Neutrophil (primary cell): Measurements from ENCODE around the gene EIF2B1.
A peak's percentile ranks its signal among the peaks of the same experiment; 100 is the strongest.

Experiments
- H3K27ac ChIP-seq: fragments of 200-600 bp; sonication (generic); 2 replicates; pipeline ENCODE4 v1.5.1; 2016; ENCODE audit warnings: mild to moderate bottlenecking, moderate library complexity
- H3K27me3 ChIP-seq: fragments of 200-600 bp; sonication (generic); 2 replicates; pipeline ENCODE4 v1.6.0; 2016; ENCODE audit warnings: mild to moderate bottlenecking
- H3K36me3 ChIP-seq: fragments of 200-600 bp; sonication (generic); 2 replicates; pipeline ENCODE4 v1.5.1; 2017
- H3K4me1 ChIP-seq, 2 experiments: fragments of 200-600 bp in 1 of 2; sonication (generic) in 1 of 2; 1 replicate in 1 of 2; 2 replicates in 1 of 2; pipeline versions ENCODE4 v1.5.1 to v1.6.1; 2013 to 2016; ENCODE audit warnings: low read depth in 1 of 2, low read length in 1 of 2, mild to moderate bottlenecking in 1 of 2, moderate library complexity in 1 of 2; ENCODE audit not compliant: control insufficient read depth in 1 of 2, insufficient read depth in 1 of 2
- H3K4me3 ChIP-seq, 2 experiments: fragments of 200-600 bp in 1 of 2; sonication (generic) in 1 of 2; 1 replicate in 1 of 2; 2 replicates in 1 of 2; pipeline ENCODE4 v1.5.1; 2013 to 2016; ENCODE audit warnings: low read depth in 1 of 2, low read length in 1 of 2, mild to moderate bottlenecking in 1 of 2, moderate library complexity in 1 of 2
- H3K9me3 ChIP-seq: fragments of 200-600 bp; sonication (generic); 2 replicates; pipeline ENCODE4 v1.5.1; 2016
- CTCF ChIP-seq: fragments of 200-600 bp; sonication (generic); IDR thresholded peaks from 2 replicates; pipeline ENCODE4 v1.5.1; 2016; ENCODE audit warnings: antibody characterized with exemption

The EIF2B1 gene

DNA sequence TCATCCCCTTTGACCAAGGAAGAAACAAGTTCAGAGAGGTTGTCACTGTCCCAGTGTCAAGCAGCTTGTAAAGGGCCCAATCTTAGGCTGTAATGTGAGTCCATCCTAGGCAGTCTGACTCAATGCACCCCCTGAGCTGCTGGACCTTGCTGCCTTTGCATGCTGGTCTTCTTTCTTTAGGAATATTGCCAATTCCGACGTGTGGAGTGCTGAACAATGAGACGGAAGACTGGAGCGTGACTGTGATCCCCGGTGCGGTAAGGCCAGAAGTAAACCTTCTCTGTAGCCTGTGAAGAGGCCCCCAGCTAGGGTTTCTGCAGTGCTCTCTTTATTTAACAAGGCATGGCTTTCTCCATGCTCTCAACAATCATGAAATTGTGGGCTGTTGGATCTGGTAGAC, 38.4 kb upstream of the EIF2B1 start:
- H3K4me3 ChIP-seq, result peak overlapping the region; percentile 70 to 84
- H3K27ac ChIP-seq, result no peak overlapping the region
- no peaks in the 10 kb centered on the region for H3K36me3 ChIP-seq
- peaks cover 5 to 13% of the 10 kb centered on the region in 2 experiments for H3K4me1 ChIP-seq
- peaks cover 7% of the 10 kb centered on the region for H3K27me3 ChIP-seq
- no peaks in the 10 kb centered on the region for H3K9me3 ChIP-seq
- no peak for TF ChIP-seq CTCF

DNA sequence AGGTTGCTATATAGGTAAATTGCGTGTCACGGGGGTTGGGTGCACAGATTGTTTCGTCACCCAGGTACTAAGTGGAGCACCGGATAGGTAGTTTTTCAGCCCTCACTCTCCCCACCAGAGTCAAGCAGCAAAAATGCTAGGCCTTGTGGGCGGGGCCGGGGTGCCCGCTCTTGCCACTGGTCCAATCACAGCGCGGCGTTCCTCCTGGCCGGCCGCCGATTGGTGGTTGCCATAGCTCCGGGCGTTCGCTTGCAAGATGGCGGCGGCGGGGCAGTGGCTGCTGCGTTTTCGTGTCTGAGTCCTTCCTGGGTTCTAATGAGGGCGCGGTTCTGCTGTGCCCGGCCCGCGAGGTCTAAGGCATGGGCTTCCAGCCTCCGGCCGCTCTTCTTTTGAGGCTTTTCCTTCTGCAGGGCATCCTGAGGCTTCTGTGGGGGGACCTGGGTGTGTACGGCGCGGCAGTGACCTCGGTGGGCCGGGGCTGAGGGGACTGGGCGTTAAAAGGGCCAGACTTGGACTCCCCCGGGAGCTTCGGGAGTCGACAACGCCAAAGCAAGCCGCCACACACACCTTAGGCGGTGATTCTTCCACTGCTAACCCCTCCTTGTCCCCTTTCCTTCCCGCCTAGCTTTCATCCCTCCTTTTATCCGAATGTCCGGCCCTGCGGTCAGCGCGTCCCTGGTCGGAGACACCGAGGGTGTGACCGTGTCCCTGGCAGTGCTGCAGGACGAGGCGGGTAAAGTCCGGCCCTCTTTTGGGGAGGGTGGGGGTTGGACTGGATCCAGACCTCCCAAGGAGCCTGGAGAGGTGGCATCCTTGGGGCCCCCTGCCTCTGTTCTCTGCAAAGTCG, 37.6 kb upstream of the EIF2B1 start, which contains the start of gene TCTN2:
TSS of gene TCTN2 (plus strand) at position 232 of the 847 bp plus-strand sequence. CDS start at position 360, 128 bp downstream.
- TF ChIP-seq CTCF, result no peak
- no peak within 1 kb of the TSS for H3K27ac ChIP-seq
- peak within 1 kb of the TSS; percentile 70 to 84 for H3K4me3 ChIP-seq
- no peaks in the 10 kb centered on the region for H3K36me3 ChIP-seq
- H3K27me3 ChIP-seq, result peaks cover 7% of the 10 kb centered on the region
- no peaks in the 10 kb centered on the region for H3K9me3 ChIP-seq
- H3K4me1 ChIP-seq, result peaks cover 5 to 13% of the 10 kb centered on the region in 2 experiments

- Histone ChIP-seq H3K4me3 (no peak overlapping the region), H3K27me3 (peaks cover 7% of the 10 kb centered on the region), H3K9me3 (no peaks in the 10 kb centered on the region), H3K27ac (no peak overlapping the region), H3K36me3 (no peaks in the 10 kb centered on the region), H3K4me1 (peaks cover 5 to 13% of the 10 kb centered on the region in 2 experiments)
- no peak for TF ChIP-seq CTCF
These were observed 34.3 kb upstream of the EIF2B1 start for GRCh38 chr12:123667771-123668170.

DNA sequence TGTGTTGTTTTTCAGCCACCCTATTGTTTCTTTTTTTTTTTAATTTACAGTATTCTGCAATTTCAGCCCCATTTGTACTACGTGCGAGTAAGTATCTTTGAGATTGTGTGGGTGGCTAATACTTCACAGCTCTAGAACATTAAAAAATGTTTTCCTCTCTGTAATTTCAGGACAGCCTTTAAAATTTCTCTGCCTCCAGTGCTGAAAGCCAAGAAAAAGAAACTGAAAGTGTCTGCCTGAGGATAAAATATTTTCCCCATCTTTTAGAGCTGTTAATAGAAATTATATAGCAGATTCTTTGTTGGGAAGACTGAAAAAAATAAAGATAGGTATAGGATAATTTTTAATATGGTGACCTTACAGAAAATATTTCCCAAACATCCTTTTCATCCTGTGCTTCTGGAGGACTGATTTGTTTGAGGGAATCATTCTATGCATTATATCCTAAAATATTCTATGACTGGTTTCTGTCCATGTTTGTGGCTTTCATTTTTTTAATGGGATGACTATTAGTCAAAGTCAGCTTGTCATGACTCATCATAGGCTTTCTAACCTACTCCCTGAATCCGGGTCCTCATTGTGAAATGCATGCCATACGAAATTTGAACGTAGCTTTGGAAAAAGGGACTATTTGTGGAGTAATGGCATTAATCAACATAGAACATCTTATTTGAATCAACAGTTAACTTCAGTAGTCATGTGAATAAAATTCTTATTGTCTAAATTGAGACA, 26.7 kb upstream of the EIF2B1 start:
- H3K9me3 ChIP-seq, result no peaks in the 10 kb centered on the region
- H3K27me3 ChIP-seq, result no peaks in the 10 kb centered on the region
- no peak overlapping the region for H3K4me3 ChIP-seq
- no peaks in the 10 kb centered on the region for H3K4me1 ChIP-seq
- H3K36me3 ChIP-seq, result peaks cover 10% of the 10 kb centered on the region
- no peak for TF ChIP-seq CTCF
- H3K27ac ChIP-seq, result no peak overlapping the region

DNA sequence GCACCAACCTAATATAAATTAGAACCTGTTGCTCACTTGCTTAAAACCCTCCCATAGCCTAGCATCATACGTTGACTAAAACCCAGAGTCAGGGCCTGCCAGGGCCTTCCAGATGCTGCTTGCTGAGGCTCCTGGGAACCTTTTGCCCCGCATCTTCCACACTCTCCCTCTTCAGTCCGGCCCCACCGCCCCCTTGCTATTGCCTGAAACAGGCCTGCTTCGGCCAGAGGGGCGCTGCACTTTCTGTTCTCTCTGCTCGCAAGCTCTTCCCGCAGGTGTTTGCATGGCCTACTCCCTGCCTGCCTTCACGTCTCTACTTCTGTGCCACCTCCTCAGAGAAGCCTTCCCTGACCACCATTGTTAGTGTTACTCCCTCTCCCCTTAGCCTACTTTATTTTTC, 23.7 kb upstream of the EIF2B1 start:
- H3K27ac ChIP-seq, result no peak overlapping the region
- no peak overlapping the region for H3K4me3 ChIP-seq
- H3K36me3 ChIP-seq, result peaks cover 10% of the 10 kb centered on the region
- no peaks in the 10 kb centered on the region for H3K4me1 ChIP-seq
- no peaks in the 10 kb centered on the region for H3K9me3 ChIP-seq
- no peaks in the 10 kb centered on the region for H3K27me3 ChIP-seq
- TF ChIP-seq CTCF, result no peak
